Trophoblast cell (in vitro differentiated cells and primary cell): Measurements from ENCODE around the gene OR56A1.

Experiments used
- DNase-seq, 2 donors: peaks; one replicate each; pipeline ENCODE4 v3.0.0-alpha.2; 2016
- H2AFZ ChIP-seq: 2 replicates; pipeline ENCODE4 v1.6.1; 2013; ENCODE audit warnings: low read length, moderate library complexity, mild to moderate bottlenecking; ENCODE audit not compliant: insufficient read depth, poor library complexity
- H2AK5ac ChIP-seq: 2 replicates; pipeline ENCODE4 v1.6.1; 2013; ENCODE audit warnings: mild to moderate bottlenecking, low read length
- H2BK120ac ChIP-seq: 2 replicates; pipeline ENCODE4 v1.6.1; 2013; ENCODE audit warnings: low read length, mild to moderate bottlenecking, moderate library complexity; ENCODE audit not compliant: insufficient read depth, poor library complexity
- H2BK12ac ChIP-seq: 2 replicates; pipeline ENCODE4 v1.6.1; 2013; ENCODE audit warnings: mild to moderate bottlenecking, low read length, moderate library complexity
- H2BK5ac ChIP-seq: 2 replicates; pipeline ENCODE4 v1.6.1; 2013; ENCODE audit warnings: low read length, low read depth, moderate library complexity, mild to moderate bottlenecking; ENCODE audit not compliant: poor library complexity
- H3K14ac ChIP-seq: 2 replicates; pipeline ENCODE4 v1.6.1; 2013; ENCODE audit warnings: mild to moderate bottlenecking, low read length
- H3K18ac ChIP-seq: 2 replicates; pipeline ENCODE4 v1.6.1; 2013; ENCODE audit warnings: mild to moderate bottlenecking, low read length
- H3K23ac ChIP-seq: 2 replicates; pipeline ENCODE4 v1.6.1; 2013; ENCODE audit warnings: low read length
- H3K27ac ChIP-seq: 2 replicates; pipeline ENCODE4 v1.5.1; 2013; ENCODE audit warnings: low read depth, mild to moderate bottlenecking, inconsistent platforms, low read length, moderate library complexity
- H3K27me3 ChIP-seq: 2 replicates; pipeline ENCODE4 v1.6.1; 2013; ENCODE audit warnings: inconsistent platforms, mild to moderate bottlenecking, low read length, moderate library complexity; ENCODE audit not compliant: insufficient read depth
- H3K36me3 ChIP-seq, 2 experiments: 1 replicate in 1 of 2; 2 replicates in 1 of 2; pipeline ENCODE4 v1.6.1; 2013; ENCODE audit warnings: low read length in 2 of 2, mild to moderate bottlenecking in 2 of 2, moderate library complexity in 1 of 2; ENCODE audit not compliant: insufficient read depth in 2 of 2, control insufficient read depth in 1 of 2
- H3K4ac ChIP-seq: 2 replicates; pipeline ENCODE4 v1.6.1; 2013; ENCODE audit warnings: low read depth, mild to moderate bottlenecking, low read length, moderate library complexity
- H3K4me1 ChIP-seq, 2 experiments: 1 replicate in 1 of 2; 2 replicates in 1 of 2; pipeline ENCODE4 v1.6.1; 2013; ENCODE audit warnings: low read length in 2 of 2, mild to moderate bottlenecking in 2 of 2, moderate library complexity in 1 of 2; ENCODE audit not compliant: insufficient read depth in 2 of 2, control insufficient read depth in 1 of 2
- H3K4me2 ChIP-seq: 2 replicates; pipeline ENCODE4 v1.6.1; 2013; ENCODE audit warnings: inconsistent platforms, mild to moderate bottlenecking, low read length, moderate library complexity
- H3K4me3 ChIP-seq: 2 replicates; pipeline ENCODE4 v1.5.1; 2013; ENCODE audit warnings: mild to moderate bottlenecking, low read depth, low read length, inconsistent platforms
- H3K79me1 ChIP-seq: one replicate; pipeline ENCODE4 v1.6.1; 2013; ENCODE audit warnings: low read length
- H3K79me2 ChIP-seq: 2 replicates; pipeline ENCODE4 v1.6.1; 2013; ENCODE audit warnings: low read length, mild to moderate bottlenecking; ENCODE audit not compliant: control insufficient read depth, insufficient read depth, poor library complexity
- H3K9ac ChIP-seq: 2 replicates; pipeline ENCODE4 v1.6.1; 2013; ENCODE audit warnings: mild to moderate bottlenecking, low read length
- H3K9me3 ChIP-seq: 2 replicates; pipeline ENCODE4 v1.6.1; 2013; ENCODE audit warnings: low read depth, mild to moderate bottlenecking, control low read depth, inconsistent platforms, low read length; ENCODE audit not compliant: insufficient read depth
- H4K12ac ChIP-seq: 2 replicates; pipeline ENCODE4 v1.6.1; 2013; ENCODE audit warnings: low read depth, mild to moderate bottlenecking, low read length, moderate library complexity
- H4K8ac ChIP-seq: 2 replicates; pipeline ENCODE4 v1.6.1; 2013; ENCODE audit warnings: low read depth, mild to moderate bottlenecking, low read length, moderate library complexity
- H4K91ac ChIP-seq: one replicate; pipeline ENCODE4 v1.6.1; 2013; ENCODE audit warnings: low read depth, mild to moderate bottlenecking, low read length, moderate library complexity
- WGBS: extraction: QIAGEN DNeasy Blood & Tissue Kit; methylation state at CpG from one replicate; pipeline ENCODE4 v1.1.7; 2013; ENCODE audit warnings: missing lambda C conversion rate; ENCODE audit not compliant: insufficient read length, insufficient coverage; ENCODE audit errors: extremely low coverage; 5-methylcytosine and 5-hydroxymethylcytosine counted together

The OR56A1 gene

DNA sequence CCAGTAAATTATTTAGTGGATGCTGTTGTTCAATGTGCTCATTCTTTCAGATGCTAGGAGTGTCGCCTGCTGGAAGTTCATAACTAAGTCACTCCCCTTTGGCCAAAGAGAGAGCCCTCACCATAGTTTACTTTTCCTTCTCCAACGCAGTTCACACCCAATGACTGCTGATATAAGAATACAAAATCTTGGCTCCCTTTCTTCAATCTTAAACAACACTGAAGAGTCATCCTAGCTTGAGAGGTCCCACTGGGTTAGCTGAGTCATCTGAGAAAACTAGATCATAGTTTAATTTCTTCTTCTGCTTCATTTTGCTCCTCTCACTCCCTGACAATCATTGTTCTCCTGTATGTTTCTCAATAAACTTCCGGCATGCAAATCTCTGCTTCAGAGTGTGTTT is 38.4 kb downstream of the OR56A1 start:
- H2AK5ac ChIP-seq: no peak overlapping the region

DNA sequence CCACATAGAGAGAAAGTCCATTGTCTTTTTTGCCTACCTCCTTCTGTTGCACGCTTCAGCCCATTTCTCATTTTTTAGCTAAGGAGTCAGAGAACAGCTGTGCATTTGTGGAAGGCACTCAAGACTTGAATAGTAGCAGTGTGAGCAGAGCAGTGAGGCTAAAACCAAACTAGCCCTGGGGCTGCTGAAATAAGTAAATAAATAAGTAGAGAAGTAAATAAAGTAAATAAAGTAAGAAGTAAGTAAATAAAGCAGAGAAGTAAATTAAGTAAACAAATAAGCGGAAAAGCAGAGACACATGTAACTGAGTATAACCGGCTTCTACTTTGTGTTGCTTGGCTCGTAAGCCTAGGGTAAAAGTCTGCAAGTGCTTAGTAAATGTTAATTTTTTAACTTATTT is 41.4 kb downstream of the OR56A1 start:
- H2BK5ac ChIP-seq: no peak overlapping the region
- no peak overlapping the region for H3K18ac ChIP-seq
- H3K36me3 ChIP-seq: no peaks in the 10 kb centered on the region
- no CpG with 5 or more reads among the region's 4 CpGs for WGBS
- H2BK12ac ChIP-seq: no peak overlapping the region
- no peak for DNase-seq
- H4K91ac ChIP-seq: no peak overlapping the region
- no peaks in the 10 kb centered on the region for H3K79me1 ChIP-seq
- H3K4me1 ChIP-seq: no peaks in the 10 kb centered on the region
- H3K9me3 ChIP-seq: no peaks in the 10 kb centered on the region
- no peak overlapping the region for H3K4me2 ChIP-seq
- H3K27ac ChIP-seq: no peak overlapping the region
- H2AK5ac ChIP-seq: no peak overlapping the region
- no peak overlapping the region for H2BK120ac ChIP-seq
- H3K79me2 ChIP-seq: no peaks in the 10 kb centered on the region
- H3K4me3 ChIP-seq: no peak overlapping the region
- no peak overlapping the region for H4K12ac ChIP-seq
- no peak overlapping the region for H2AFZ ChIP-seq
- H4K8ac ChIP-seq: no peak overlapping the region
- no peak overlapping the region for H3K14ac ChIP-seq
- H3K9ac ChIP-seq: no peak overlapping the region
- no peak overlapping the region for H3K23ac ChIP-seq
- no peaks in the 10 kb centered on the region for H3K27me3 ChIP-seq
- H3K4ac ChIP-seq: no peak overlapping the region

More for the DNA sequence above, 38.4 kb downstream of the OR56A1 start:
- H3K4ac ChIP-seq: no peak overlapping the region
- H3K18ac ChIP-seq: no peak overlapping the region
- no peak overlapping the region for H2BK120ac ChIP-seq
- H4K8ac ChIP-seq: no peak overlapping the region
- H3K79me2 ChIP-seq: no peaks in the 10 kb centered on the region
- no peak overlapping the region for H3K23ac ChIP-seq
- no peak overlapping the region for H4K12ac ChIP-seq
- no CpG with 5 or more reads among the region's 3 CpGs for WGBS
- H3K27ac ChIP-seq: no peak overlapping the region
- H2BK5ac ChIP-seq: no peak overlapping the region
- H3K79me1 ChIP-seq: no peaks in the 10 kb centered on the region
- H4K91ac ChIP-seq: no peak overlapping the region
- H3K36me3 ChIP-seq: no peaks in the 10 kb centered on the region
- H3K14ac ChIP-seq: no peak overlapping the region
- no peak overlapping the region for H3K4me3 ChIP-seq
- H3K9ac ChIP-seq: no peak overlapping the region
- H3K4me2 ChIP-seq: no peak overlapping the region
- H3K9me3 ChIP-seq: no peaks in the 10 kb centered on the region
- H3K4me1 ChIP-seq: no peaks in the 10 kb centered on the region
- H2BK12ac ChIP-seq: no peak overlapping the region
- peaks cover under 1% of the 10 kb centered on the region for H3K27me3 ChIP-seq
- no peak overlapping the region for H2AFZ ChIP-seq
- DNase-seq: no peak

- H3K27ac ChIP-seq: no peak within 1 kb of the TSS
- no peak within 1 kb of the TSS for H3K14ac ChIP-seq
- H3K79me1 ChIP-seq: no peaks in the 10 kb centered on the region
- WGBS: no CpG with 5 or more reads among the region's 1 CpG
- H3K27me3 ChIP-seq: no peaks in the 10 kb centered on the region
- H3K36me3 ChIP-seq: no peaks in the 10 kb centered on the region
- no peak within 1 kb of the TSS for H3K4ac ChIP-seq
- H2BK120ac ChIP-seq: no peak within 1 kb of the TSS
- no peak for DNase-seq
- no peak within 1 kb of the TSS for H2AFZ ChIP-seq
- H3K4me3 ChIP-seq: no peak within 1 kb of the TSS
- no peak within 1 kb of the TSS for H4K8ac ChIP-seq
- no peaks in the 10 kb centered on the region for H3K4me1 ChIP-seq
- no peak within 1 kb of the TSS for H2AK5ac ChIP-seq
- no peaks in the 10 kb centered on the region for H3K79me2 ChIP-seq
- peaks cover 5% of the 10 kb centered on the region for H3K9me3 ChIP-seq
- no peak within 1 kb of the TSS for H4K12ac ChIP-seq
- H3K9ac ChIP-seq: no peak within 1 kb of the TSS
- H3K23ac ChIP-seq: no peak within 1 kb of the TSS
- no peak within 1 kb of the TSS for H2BK5ac ChIP-seq
- H2BK12ac ChIP-seq: no peak within 1 kb of the TSS
- no peak within 1 kb of the TSS for H3K4me2 ChIP-seq
- H3K18ac ChIP-seq: no peak within 1 kb of the TSS
- H4K91ac ChIP-seq: no peak within 1 kb of the TSS
Observed at GRCh38 chr11:5986885-5987284, 43.7 kb downstream of the OR56A1 start, which contains the start of gene OR52L1. Gene OR52L1, minus strand, starts transcription at chr11:5986985. Its CDS starts 55 bp downstream, at chr11:5986930.

- Histone ChIP-seq H3K9ac (no peak overlapping the region), H3K27me3 (no peaks in the 10 kb centered on the region), H2BK120ac (no peak overlapping the region), H3K79me1 (no peaks in the 10 kb centered on the region), H3K18ac (no peak overlapping the region), H3K4me1 (no peaks in the 10 kb centered on the region), H4K8ac (no peak overlapping the region), H3K14ac (no peak overlapping the region), H3K23ac (no peak overlapping the region), H2BK12ac (no peak overlapping the region), H4K12ac (no peak overlapping the region), H3K79me2 (no peaks in the 10 kb centered on the region), H3K36me3 (no peaks in the 10 kb centered on the region), H3K4ac (no peak overlapping the region), H3K9me3 (peaks cover 7% of the 10 kb centered on the region), H2BK5ac (no peak overlapping the region), H3K27ac (no peak overlapping the region), H4K91ac (no peak overlapping the region), H3K4me3 (no peak overlapping the region), H3K4me2 (no peak overlapping the region), H2AK5ac (no peak overlapping the region), H2AFZ (no peak overlapping the region)
- no CpG with 5 or more reads among the region's 1 CpG for WGBS
- no peak for DNase-seq
Observed at GRCh38 chr11:5983443-5983842, 47.1 kb downstream of the OR56A1 start.
